ENCODE data around the gene CREBBP.

CREBBP gene

DNA sequence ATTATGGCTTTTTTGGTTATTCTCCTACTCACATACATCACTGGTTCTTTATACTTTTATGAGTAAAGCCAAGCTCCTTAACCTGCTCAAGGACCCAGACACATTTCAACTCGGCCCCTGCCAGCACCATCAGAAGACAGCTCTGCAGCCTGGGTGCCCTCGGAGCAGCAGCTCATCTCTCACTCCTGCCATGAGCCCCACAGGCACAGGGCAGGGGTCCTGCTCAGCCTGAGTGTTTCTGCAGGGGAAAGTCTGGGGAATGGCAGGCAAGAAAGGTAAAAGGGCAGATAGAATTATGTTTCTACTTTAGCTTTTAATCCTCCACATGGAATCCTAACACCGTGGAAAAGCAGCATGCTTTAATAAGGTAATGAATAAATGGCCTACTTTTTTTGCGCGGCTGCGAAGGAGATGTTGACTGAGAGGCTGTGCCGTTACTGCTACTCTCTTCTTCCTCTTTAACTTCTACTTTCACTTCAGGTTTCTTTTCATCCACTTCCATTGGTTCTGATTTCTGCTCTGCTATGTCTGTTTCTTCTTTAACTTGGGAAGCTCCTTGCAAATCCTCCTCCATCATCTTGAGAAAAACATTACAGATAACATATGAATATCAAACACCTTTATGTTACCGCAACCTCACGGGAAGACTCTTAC lies 113.1 kb downstream of the CREBBP start:
- DNase-seq (ENCODE audit: low read depth): no peak

DNA sequence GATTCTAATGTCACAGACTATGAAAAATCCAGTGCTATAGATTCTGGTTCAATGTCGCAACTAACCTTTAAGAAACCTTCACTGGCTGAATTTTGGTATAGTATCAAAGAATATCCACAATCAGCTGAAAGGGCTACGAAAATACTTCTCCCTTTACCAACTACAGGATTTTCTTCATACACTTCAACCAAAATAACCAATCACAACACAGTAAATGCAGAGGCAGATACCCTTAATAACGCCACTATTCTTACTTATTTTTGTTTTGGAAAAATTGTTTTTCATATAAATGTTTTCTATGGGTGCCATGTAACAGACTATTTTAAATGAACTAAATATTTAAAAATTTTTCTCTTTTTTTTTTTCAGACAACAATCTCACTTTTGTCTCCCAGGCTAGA lies 114.3 kb downstream of the CREBBP start:
- no peak for DNase-seq (ENCODE audit: low read depth)

DNA sequence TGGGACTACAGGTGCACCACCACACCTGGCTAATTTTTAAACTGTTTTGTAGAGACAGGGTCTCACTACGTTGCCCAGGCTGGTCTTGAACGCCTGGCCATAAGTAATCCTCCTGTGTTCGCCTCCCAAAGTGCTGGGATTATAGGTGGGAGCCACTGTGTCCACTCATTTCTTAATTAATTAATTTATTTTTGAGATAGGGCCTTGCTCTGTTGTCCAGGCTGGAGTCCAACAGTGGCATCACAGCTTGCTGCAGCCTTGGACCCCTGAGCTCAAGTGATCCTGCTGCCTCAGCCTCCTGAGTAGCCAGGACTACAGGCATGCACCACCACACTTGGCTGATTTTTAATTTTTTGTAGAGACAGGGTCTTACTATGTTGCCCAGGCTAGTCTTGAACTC lies 116.1 kb downstream of the CREBBP start:
- no peak for DNase-seq (ENCODE audit: low read depth)

DNA sequence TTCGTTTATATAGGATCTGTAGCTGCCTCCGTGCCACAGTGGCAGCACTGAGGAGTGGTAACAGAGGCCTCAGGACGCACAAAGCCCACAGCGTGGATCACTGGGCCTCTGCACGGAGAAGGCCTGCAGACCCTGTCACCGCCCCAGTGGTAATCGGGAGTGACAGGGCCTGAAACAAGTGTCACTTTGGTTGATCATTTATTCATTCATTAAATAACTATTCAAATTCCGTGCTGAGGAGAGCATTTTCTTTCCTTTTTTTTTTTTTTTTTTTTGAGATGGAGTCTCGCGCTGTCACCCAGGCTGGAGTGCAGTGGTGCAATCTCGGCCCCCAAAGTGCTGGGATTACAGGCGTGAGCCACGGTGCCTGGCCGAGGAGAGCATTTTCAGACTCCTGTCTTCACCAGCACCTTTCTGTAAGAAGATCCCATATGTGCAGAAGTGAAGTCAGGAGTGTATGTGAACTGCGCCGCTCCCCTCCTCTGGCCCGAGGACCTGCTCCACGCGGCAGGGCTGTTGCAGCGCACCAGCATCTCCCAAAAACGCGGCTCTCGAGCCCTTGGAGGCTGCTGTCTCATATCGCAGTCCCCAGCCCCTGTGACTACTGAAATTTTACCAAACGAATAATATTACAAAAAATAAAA lies 118.3 kb downstream of the CREBBP start:
- DNase-seq (ENCODE audit: low read depth): no peak

DNA sequence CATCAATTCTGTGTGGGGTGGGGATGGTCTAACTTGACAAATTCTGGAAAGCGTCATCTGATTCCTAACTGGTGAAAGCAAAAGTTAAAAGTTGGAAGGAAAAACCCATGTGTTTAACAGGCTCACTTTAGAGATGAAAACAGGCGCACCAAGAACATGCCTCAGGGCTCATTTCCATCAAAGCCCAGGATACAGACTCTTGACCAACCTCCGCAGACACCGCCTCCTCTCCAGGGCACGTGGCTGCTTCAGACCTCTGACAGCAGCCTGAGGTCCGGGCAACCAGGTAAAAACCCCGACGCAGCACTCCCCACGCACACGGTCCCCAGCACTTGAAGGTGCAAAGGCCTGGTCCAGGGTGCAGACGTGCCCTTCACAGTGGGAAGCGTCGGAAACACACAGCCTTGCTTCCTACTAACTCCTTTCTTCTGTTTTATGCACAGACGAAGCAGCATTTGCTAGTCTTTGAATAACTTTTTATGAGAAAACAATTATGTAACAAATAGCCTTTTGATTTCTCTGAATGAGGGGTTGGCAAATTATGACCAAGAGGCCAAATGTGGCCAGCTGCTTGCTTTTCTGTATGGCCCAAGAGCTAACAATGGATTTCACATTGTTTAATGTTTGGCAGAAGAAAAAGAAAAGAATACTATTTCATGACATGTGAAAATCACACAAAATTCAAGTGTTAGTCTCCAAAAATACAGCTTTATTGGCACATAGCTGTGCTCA lies 119.0 kb downstream of the CREBBP start:
- no peak for DNase-seq (ENCODE audit: low read depth)

DNA sequence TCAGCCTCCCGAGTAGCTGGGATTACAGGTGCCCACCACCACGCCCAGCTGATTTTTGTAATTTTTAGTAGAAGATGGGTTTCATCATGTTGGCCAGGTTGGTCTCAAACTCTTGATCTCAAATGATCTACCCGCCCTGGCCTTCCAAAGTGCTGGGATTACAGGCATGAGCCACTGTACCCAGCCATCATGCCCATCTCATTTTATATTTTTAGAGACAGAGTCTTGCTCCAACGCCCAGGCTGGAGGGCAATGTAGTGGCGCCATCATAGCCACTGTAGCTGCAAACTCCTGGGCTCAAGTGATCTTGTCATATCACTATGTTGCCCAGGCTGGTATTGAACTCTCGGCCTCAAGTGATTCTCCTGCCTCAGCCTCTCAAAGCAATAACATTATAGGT lies 120.0 kb downstream of the CREBBP start:
- no peak for DNase-seq (ENCODE audit: low read depth)

DNA sequence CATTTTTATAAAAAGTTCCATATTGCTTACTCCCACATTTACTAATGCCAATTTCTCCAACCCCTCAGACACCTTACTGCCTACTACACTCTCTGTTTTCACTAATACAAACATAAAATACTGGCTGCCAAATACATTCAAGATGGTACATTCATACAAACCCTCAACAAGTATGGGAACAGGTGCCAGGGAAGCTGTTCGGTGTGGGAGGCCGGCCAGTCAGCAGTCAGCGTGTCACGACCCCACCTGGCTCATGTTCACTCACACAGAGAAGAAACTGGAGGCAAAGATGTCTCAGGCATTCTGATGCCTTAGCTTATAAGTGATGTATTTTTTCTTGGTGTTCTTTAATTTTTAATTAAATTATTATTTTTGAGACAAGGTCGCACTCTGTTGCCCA lies 120.8 kb downstream of the CREBBP start:
- no peak for DNase-seq (ENCODE audit: low read depth)

DNA sequence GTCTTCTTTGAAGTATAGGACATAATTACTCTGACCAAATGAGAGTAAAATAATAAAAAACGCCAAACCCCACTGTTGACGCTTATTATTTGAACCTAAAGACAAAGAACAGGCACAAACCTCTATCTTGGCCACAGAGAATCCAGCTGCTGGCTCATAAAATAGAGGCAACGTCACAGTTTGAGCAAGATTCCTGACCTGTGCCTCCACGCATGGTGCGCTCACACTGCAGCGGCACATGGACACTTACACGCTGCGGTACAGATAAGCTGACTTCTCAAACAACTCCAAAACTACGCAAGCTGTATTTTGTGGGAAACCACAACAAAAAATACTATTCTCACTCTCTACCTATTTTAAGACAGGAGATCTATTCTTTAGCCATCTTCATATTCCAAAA lies 124.4 kb downstream of the CREBBP start:
- no peak for DNase-seq (ENCODE audit: low read depth)

DNA sequence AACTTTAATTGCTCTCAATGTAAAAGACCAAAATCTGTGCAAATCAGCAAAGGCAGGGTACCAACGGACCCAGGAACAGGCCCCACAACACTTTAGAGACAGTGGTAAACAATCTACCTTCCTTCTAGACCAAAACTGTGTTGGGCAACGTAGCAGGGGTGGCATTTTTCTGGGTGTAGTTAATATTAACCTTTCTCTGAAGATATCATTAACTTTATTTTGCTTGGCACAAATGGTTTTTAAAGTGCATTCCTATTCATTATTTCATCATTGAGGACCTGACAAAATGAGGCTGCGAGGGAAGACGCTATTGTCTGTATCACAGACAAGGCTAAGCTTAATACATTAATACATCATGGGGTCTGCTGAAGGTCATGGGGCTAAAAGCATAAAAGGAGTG lies 125.3 kb downstream of the CREBBP start:
- DNase-seq (ENCODE audit: low read depth): no peak

DNA sequence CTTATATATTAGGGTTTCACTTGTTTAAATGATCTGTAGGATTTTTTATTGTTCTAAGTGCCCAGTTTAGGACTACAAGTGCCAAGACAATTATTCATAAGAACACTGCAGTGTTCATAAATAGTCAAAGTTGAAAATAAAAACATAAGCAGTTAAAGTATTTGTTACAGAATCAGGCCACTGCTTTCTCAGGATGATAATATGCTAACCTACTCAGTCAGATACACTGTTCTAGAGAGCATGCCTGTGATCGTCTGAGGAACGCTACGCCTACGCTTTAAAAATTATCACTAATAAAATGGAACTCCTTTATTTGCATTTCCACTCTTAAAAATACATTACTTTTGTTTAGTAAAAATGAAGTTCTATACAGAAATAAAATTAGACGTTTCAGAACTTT lies 125.7 kb downstream of the CREBBP start:
- no peak for DNase-seq (ENCODE audit: low read depth)

DNA sequence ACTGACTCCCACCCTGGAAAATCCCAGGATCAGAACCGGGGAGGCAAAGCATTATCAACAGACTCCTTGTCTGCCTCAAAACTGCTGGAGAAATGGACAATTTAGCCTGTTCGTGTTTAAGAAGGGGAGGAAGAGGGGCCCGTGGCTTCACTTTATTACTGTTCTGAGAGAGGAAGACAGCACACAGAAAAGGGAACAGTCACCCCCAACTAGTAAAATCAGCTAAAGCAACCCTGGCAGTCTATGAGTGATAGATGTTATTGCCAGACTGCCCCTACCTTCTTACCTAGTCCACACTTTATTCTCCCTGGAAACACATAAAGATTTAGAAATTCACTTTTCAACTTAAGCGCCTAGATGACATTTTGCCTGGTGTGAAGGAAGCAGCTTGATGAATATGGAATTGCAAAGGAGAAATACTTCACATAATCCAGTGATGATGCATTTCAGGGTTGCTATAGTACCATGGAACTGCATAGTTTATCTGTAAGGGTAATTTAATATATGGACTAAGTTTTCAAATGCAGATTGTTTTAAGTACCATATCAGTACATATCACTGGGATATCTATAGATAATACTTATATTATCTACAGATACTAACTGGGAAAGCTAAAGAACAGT lies 126.3 kb downstream of the CREBBP start:
- DNase-seq (ENCODE audit: low read depth): no peak

DNA sequence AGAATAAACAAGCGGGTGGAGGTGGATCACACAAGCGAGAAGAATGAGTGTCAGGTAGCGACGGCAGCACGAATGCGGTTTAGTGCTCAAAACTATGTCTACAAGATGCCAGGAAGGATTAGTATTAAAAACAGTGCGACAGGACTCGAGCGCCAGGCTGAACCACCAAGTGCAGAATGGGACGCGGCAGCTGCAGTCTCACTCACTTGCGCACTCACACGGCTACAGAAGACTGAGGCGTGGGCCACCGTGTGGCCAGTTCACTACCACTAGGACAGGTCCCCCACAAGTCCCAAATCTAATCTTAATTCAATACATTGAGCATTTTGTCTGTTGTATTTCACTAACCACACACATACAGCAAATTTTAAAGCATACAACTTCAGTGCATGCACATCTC lies 127.5 kb downstream of the CREBBP start:
- no peak for DNase-seq (ENCODE audit: low read depth)

DNA sequence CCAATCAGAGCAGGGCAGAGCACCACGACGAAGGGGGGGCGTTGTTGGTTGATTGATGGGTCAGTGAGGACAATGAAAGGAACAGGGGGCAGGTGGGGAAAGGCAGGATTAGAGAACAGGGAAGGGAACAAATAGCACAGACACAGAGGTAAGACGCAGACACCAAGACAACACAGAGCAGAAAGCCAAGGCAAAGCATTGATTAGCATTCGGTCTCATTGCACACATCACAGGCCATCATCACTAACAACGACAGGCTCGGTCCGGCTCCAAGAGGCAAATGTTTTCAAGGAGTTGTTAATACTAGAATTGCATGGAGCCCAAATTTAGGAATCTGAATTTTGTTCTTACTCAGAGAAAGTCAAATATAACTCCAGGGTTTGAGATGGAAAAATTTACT lies 128.6 kb downstream of the CREBBP start:
- DNase-seq (ENCODE audit: low read depth): no peak

DNA sequence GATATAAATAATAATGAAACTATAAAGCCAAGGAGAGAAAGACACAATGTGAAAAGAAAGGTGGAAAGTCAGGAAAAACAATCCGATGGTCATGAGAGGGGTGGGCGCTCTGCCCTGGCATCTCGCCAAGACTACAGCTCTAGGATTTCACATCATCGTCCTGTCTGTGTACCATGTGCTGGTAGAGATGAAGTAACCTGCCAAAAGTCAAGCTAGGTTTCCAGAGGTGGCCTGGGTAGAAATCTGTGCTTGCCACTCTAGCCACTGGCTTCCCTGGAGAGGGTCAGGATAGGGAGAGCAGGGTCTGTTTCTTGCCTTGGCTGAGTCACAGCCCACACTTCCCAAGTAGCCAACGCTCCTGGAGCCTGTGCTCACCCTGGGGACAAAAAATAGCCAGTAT lies 132.2 kb downstream of the CREBBP start:
- no peak for DNase-seq (ENCODE audit: low read depth)

DNA sequence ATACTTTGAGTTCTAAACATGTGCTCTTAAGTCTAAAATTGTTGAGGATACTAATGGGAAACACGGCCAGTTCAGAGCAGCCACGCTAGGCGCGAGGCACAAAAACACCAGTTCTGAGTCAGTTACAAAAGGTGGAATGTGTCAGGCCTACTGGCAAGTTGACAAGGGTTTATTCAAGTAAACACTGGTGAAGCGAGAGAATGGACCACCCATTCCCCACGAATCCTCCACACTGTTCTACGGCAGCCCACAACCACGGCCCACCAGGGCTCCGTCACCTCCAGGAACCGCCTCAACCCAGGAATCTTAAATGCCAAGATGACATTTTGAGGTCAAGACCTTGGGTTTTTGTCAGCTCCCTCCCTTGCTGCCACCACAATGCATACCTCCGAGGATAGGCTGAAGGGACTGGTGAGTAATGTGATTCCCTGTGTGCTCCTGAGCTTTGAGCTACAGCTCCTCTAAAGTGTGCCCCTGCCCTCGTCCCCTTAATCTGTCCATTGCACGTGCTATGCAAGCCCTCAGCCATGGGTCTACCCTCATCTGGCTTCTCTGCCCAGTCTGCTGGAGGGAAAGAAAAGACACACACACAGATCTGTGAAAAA lies 134.7 kb downstream of the CREBBP start:
- DNase-seq (ENCODE audit: low read depth): no peak

DNA sequence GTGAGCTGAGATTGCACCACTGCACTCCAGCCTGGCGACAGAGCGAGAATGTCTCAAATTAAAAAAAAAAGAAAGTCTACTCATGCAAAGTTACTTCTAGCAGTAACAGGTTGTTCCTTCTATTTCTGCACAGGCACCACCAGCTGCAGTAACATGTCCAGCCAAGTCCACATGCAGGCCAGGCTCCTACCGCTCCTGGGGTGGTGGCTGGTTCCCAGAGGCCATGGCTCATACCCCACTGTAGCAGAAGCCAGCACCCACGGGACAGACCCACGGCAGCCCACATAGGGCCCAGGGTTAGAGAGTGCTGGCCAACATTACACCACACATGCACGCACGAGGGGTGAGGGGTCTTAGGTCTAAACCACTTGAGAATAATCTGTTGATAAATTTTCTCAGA lies 136.5 kb downstream of the CREBBP start:
- DNase-seq (ENCODE audit: low read depth): no peak

DNA sequence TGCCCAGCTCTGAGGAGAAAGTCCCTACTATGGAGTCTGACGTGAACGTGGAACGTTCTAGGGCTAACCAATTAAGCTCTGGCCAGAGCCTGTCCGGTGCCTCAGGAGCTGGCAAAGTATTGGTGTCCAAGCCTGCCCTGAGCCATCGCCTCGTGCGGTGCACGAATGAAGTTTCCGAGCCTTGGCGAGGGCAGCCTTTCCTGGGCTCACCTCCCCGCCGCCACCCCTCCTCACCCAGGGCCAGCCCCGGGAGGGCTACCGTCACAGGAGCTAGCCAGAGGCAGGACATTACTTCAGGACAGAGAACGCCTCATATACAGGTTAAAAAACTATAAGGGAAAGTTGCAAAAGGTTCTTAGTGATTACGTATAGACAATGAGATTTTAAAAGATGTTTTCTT lies 139.6 kb downstream of the CREBBP start:
- DNase-seq (ENCODE audit: low read depth): no peak

DNA sequence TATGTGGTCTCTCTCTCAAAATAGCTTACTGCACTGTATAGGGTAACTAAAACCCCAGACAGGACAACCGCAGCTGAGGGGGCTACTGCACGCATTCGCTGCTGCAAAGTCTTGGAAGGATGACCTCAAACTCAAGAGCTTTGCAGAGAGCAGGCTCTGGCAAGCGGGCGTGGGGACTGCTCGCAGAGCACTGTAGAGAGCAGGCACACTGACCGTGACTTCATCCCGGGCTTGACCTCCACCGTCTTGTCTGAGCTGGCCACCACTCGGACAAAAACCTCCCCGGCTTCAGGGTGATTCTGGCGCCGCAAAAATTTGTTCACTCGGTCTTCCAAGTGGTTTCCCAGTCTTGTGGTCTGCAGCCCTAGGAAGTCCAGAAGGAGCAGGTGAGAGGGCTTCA lies 140.3 kb downstream of the CREBBP start:
- DNase-seq (ENCODE audit: low read depth): no peak

DNA sequence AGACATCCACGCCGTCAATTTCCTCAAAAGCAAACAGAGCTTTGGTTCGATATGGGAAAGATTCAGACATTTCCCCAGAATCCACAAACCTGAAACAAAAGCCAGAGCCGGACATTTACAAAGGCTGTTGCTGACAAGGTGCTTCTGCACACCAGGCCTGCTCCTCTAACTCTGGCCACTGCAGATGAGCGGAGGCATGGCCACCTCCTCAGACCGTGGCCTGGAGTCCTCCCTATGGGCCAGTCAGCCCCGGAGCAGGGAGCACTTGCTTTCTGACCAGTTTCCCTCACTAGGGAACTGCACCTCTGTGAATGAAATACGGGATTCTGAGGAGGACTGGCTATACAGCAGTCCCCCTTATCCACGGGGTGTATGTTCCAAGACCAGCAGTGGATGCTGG lies 140.9 kb downstream of the CREBBP start:
- DNase-seq (ENCODE audit: low read depth): no peak

DNA sequence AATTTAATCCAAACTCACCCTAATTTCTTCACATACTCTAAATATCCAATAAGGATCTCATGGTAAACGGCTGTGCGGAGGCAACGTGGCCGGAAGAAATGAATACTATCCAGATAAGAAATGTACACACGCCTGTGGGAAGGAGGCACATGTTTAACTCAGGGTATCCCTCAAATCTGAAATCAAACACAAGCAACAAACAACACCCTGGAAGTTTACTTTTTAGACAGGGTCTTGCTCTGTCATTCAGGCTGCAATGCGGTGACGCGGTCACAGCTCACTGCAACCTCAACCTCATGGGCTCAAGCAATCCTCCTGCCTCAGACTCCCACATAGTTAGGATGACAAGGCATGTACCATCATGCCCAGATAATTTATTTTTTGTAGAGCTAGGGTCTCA lies 142.0 kb downstream of the CREBBP start:
- no peak for DNase-seq (ENCODE audit: low read depth)

DNA sequence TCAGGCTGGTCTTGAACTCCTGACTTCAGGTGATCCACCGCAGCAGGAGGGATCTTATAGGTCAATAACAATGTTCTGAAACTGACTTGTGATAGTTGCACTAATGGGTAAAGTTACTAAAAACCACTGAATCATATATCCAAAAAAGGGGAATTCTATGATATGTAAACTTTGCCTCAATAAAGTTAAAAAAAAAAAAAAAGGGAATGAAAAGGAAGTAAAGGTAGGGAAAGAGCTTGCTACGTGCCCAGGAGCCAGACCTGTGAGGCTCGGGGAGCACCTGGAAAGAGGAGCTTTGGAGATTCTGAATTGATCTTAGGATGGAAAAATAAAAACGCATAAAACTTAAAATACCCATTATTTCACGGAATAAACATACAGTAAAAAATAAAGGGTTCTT lies 142.4 kb downstream of the CREBBP start:
- no peak for DNase-seq (ENCODE audit: low read depth)

DNA sequence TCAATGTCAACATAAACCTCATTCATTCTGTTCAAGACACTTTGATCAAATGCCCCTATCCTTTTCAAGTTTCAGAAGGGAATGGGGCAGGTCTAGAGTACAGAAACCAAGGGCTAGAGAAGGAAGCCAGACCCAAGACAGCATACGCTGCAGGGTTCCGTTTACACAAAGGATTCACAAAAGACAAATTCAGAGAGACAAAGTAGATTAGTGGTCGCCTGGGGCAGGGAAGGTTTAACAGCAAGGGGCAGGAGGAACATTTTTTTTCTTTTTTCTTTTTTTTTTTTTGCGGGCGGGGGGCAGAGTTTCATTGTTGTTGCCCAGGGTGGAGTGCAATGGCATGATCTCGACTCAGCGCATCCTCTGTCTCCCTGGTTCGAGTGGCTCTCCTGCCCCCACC lies 143.3 kb downstream of the CREBBP start:
- DNase-seq (ENCODE audit: low read depth): no peak

DNA sequence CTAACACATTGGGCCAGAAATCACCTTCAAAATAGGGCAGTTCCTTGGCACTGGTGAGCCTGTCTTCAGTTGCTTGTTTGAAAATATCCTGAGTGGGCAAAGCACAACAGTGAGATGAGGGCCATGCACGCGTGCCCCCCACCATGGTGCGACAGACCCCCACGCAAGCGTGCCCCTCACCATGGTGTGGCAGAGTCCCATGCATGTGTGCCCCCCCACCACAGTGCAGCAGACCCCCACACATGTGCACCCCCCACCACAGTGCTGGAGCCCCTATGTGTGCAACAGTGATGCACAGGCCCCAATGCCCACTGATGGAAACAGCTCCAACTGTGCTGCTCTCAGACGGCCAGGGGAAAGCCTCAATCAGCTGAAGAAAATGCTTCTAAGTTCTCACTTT lies 144.4 kb downstream of the CREBBP start:
- no peak for DNase-seq (ENCODE audit: low read depth)
